Dedifferentiated amniotic fluid mesenchymal stem cell (primary cell): Measurements from ENCODE around the gene SHOC2.
A peak's percentile ranks its signal among the peaks of the same experiment; 100 is the strongest.

Experiments
- DNase-seq: peaks from one replicate; pipeline ENCODE4 v3.0.0-alpha.2; 2016; ENCODE audit errors: extremely low spot score

SHOC2 gene

DNA sequence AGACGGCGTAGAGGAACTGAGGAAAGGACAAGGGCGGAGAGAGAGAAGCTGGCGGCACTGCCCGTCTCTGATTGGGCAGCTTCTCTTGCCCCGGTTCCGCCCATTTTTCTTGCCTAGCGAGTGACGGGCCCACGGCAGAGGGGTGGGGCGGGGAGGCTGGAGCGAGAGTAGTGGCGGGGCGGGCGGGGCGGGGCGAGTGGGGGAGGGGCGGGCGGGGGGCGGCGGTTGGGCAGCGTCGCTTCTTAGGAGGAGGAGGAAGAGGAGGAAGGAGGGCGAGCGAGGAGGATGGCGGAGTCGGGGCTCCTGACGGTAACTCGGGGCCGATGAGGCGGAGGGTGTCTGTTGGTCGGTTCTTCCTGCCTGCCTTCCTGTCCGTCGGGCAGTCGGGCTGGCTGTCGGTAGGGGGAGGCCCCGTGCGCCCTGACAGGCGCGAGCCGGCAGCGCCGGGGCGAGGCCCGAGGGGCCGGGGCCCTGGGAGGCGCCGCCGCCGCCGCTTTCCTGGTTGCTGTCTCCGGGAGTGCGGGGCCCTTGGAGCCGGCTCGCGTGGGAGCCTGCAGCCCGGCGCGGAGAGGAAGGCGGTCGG is at the start of gene SHOC2:
SHOC2 (plus strand) TSS at position 256 of the 583 bp plus-strand sequence. CDS start 44,755 bp downstream, outside the sequence.
- DNase-seq: peak; percentile 28

DNA sequence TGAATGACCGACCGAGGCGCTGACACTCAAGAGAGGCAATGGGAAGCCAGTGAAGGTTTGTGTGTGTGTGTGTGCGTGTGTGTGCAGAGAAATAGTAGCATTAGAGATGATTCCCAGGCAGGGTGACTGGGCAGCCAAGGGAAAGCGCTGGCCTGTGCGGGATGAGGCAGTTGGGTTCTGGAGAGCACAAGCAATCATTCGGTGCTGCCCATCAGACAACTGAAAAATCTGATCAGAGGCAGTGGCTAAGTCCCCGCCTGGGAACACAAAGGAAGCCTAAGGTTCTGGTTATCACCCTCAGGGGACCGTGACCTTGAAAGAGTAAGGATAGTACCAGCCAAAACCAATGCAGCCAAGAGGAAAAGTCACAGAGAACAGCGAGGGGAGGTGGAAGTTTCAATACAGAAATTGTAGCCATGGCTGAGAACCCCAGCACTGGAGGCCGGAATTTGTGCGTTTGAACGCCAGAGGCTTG is 48.5 kb upstream of the SHOC2 start:
- DNase-seq: no peak

DNA sequence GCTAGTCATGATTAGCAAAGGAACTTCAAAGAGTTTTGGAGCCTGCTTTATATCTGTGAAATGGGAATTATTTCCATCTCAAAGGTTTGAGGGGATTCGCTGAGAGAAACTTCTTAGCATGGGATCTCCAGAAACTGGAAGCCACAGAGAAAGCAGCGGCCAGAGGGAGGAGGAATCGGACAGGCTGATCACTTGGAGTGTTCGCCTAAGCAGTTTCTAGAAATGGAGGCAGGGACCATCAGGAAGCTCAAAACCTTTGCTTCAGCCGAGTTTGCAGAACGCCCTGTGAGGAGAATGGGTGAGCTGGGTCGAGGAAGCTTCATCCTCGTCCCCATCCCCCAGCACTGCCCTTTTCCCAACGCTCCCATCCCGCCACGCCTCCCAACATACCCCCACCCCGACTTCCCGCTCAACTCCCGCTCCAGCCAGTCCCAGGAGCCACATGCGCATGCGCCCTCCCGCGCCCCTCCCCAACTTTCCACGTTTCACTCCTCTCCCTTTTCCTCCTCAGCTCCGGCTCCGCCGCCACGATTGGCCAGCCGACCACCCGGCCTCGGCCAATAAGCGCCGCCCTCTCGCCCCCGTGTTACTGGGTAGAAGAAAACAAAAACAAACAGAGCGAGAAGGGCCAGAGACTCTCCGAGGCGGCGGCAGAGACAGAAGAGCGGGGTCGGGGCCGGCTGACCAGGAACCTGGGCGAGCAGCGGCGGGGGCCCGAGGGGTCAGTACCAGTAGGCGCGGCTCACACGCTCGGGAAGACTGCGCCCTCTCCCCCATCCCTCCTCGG is 47.9 kb upstream of the SHOC2 start, which contains the start of gene PDCD4:
PDCD4 (plus strand) TSS at position 631 of the 787 bp plus-strand sequence. CDS start 4,100 bp downstream, outside the sequence.
- DNase-seq: peak; percentile 98

DNA sequence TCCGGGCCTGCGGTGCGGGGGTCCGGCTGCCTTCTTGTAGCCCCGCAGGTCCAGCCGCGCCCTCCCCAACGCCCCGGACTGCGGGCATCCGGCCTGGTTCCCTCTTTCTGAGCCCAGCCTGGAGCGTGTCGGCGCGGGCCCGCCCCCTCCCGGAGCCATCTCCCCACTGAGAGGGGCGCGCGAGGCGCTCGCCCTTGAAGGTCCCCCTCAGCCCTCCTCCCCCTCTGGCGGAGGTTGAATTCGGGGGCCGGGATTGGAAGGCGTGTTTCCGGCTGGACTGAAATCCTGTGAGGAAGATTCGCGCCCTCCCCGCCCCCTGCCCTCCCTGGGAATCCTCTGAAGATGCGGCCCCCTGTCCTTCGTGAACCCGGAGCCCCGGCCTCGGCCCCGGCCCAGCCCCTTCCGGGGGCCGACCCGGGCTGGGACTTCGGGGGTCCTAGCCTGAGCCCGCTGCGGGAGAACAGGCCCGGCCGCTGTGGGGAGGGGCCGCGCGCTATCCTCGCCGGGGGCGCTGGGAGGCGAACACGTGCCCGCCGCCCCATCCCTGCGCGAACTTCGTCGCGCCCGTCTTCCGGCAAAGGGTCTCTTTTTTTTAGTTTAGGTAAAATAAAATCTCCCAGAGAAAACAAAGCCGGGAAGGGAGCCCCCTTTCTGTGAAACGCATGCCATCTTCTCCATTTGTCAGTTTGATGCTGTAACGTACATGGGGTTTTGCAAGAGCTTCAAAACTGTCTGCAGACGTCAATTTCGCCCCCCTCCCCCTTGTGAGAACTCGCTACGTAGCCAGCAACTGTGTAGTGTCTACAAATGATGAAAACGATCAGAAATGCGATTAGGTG is 47.0 kb upstream of the SHOC2 start:
- DNase-seq: peak; percentile 71

DNA sequence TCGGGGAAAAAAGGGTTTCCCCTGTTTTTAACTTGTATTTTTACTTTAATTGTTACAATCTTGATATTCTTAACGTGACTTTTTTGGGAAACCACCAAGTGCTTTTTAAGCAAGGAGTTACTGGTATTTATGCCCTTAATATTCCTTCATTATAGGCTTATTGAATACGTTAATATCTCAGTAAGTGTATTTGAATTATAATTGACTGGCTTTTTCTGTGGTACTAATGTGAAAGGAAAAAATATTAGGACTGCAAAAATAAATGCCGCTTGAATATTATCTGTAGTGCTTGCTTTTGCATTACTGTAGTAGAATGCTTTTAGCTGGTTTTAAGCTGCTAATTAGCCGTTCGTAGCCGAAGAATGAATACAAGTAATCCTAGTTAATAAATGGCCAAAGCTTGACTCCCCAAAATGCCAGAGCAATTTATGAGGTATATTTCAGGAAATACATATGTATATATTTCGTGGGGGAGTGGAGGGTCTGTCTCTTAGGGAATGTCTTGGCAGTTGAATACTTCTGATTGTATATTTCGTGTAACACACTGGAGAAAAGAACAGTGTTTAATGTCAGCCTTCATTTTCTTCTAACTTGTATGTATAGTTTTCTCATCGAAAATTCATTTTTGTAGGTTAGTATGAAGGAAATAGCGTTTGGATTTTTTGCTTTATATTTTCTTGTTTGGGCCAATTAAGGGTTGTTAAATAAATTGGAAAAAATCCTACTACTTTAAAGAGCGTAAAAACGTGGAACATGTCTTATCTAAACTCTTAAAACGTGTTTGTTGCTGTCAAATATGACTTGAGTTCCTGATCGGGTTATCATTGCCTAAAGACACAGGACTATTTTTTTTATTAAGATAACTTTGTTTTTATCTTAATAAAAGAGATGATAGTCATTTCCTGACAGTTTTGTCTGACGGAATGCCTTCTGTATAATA is 46.1 kb upstream of the SHOC2 start:
- DNase-seq: no peak

DNA sequence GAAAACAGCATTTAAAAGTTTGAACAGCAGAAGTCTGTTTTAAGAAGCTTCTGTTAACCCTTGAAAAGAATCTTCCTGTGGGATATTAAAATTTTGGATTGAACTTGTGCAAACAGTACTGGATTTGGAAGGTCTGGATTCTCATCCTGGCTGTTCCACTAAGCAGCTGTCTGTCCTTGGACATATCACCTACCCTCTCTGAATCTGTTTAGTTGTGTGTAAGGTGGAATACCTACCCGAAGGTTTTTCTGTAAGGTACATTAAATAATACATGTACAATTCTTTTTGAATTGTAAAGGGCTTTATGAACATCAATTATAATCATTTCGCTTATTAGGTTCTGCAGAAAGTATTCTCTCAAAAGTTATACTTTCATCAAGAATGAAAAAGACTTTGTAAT is 45.5 kb upstream of the SHOC2 start:
- no peak for DNase-seq

DNA sequence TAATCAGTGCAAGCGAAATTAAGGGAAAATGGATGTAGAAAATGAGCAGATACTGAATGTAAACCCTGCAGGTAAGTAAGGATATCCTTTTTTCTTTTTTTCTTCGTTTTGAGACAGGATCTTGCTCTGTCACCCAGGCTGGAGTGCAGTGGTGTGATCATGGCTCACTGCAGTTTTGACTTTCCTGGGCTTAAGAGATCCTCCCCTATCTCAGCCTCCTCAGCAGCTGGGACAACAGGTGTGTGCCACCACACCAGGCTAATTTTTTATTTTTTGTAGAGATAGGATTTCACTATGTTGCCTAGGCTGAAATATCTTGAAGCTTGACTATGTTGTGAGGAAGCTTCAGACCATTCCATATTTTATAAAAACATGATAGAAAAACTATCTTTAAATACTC is 43.4 kb upstream of the SHOC2 start:
- DNase-seq: no peak

DNA sequence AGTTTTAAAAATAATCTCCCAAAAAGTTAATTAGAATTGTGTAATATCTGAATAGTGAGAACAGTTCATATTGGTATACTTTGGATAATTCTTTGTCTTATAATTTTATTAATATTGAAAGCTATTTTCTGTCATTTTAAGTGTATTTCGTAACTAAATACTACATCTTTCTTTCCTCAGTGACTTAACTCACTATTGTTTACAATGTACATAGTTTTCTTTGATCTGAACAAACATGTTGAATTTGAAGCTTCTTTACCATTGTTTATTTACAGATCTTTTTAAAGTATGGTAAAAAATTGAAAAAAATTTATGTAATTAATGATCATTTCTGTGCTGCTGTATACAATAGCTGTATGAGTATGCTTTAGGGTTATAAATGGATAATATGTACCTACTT is 42.6 kb upstream of the SHOC2 start:
- no peak for DNase-seq

DNA sequence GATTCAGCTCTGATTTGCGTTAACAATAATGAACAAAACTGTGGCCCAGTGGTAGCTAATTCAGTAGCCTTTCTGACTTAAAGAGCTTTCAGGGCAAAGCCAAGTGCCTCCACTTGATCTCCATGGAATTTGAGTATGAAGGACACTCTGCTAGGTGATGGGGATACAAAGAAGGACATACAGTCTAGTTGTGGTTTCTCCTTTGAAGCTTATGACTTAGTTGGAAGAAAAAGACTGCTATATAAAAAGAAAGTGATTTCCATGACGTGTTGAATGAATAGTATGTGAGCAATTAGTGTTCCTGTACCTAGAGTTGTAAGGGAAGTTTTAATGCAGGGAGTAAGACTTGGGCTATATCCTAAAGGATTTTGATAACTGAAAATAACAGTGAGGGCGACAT is 39.4 kb upstream of the SHOC2 start:
- no peak for DNase-seq

DNA sequence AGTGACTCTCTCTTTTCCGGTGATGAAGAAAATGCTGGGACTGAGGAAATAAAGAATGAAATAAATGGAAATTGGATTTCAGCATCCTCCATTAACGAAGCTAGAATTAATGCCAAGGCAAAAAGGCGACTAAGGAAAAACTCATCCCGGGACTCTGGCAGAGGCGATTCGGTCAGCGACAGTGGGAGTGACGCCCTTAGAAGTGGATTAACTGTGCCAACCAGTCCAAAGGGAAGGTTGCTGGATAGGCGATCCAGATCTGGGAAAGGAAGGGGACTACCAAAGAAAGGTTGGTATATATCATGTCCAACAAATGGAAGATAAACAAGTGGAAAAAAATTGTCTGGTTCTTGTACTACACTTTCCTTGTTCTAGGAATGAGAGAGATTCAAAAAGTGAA is 38.2 kb upstream of the SHOC2 start:
- no peak for DNase-seq

DNA sequence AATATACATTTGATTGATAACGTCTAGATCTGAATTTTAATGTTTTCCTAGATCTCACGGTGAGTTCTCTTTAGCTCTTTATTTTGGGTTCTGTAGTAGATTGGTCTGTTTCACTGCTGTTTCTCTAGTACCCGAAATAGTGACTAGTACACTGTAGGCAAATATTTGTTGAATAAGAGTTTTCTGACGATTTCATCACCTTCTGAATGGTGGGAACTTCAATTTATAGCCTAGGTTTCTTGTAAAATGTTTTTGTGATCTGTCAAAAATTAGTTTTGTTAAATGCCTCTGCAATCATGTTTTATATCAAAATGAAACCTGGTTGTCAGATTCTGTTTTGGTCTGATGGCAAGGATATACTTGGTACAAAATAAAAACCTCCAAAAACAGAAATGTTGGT is 37.5 kb upstream of the SHOC2 start:
- DNase-seq: no peak

DNA sequence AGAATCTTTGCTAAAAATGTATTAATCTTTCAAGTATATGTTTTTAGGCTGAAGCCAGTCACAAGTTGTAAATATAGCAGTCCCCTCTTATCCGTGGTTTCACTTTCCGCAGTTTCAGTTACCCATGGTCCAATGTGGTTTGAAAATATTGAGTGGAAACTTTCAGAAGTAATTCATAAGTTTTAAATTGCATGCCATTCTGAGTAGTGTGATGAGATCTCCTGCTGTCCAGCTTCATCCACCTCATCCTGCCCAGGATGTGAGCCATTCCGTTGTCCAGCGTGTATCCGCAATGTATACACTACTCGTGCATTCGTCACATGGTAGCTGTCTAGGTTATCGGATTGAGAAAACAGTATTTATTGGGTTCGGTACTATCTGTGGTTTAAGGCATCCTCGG is 35.5 kb upstream of the SHOC2 start:
- no peak for DNase-seq

DNA sequence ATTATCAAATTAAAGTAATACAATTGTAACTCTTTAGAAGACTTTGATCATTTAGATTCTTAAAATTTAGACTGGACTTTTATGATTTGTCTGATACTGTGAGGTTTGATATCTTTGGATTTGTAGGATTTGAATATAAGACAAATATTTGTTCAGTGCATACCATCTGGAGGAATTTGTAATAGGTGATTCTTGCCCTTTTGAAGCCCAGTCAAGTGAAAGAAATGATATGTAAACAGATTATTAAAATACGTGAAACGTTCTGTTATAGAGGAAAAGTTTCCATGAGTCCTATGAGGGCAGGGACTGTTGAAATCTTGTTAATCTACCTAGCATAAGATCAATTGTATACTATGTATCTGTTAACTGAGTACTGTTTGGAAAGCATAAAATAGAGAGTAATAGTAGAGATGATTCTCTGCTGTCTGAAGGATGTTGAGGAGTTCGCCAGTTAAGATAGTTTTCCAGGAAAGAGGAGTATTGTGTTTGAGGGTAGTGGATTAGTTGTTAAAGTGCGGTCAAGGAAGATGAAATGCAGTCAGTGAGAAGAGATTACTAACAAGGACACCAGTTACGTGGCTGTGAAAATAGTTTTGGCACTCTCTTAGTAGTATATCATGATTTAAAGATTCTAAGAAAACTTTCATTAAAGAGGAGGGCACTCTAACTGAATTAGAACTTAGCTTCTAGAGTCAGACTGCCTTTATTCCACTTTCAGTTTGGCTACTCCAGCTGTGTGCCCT is 33.3 kb upstream of the SHOC2 start:
- no peak for DNase-seq

DNA sequence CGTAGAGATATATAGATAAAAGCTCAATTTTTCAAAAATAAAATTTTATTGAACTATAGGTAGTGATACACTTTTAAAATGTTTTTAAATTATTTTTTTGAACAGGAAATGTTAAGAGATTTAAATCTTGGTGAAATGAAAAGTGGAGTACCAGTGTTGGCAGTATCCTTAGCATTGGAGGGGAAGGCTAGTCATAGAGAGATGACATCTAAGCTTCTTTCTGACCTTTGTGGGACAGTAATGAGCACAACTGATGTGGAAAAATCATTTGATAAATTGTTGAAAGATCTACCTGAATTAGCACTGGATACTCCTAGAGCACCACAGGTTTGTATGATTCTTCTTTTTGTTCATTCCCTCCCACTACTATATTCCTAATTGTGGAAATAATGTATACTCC is 31.8 kb upstream of the SHOC2 start:
- DNase-seq: no peak

DNA sequence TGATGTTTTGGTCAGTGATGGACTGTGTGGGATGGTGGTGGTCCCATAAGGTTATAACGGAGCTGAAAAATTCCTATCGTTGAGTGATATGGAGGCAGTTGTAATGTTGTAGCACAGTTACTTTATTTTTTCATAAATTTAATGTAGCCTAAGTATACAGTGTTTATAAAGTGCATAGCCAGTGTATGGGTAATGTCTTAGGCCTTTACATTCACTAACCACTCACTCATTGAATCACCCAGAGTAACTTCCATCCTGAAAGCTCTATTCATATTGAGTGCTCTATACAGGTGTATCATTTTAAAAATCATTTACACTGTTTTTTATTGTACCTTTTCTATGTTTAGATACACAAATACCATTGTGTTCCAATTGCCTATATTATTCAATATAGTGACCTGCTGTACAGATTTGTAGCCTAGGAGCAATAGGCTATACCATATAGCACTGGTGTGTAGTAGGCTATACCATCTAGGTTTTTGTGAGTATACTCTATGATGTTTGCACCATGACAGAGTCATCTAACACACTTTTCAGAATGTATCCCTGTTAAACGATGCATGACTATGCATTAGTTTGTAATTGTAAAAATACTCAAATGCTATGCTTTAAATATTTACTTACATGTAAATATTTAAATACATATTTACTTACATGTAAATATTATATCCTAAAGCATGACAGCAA is 26.7 kb upstream of the SHOC2 start:
- no peak for DNase-seq

DNA sequence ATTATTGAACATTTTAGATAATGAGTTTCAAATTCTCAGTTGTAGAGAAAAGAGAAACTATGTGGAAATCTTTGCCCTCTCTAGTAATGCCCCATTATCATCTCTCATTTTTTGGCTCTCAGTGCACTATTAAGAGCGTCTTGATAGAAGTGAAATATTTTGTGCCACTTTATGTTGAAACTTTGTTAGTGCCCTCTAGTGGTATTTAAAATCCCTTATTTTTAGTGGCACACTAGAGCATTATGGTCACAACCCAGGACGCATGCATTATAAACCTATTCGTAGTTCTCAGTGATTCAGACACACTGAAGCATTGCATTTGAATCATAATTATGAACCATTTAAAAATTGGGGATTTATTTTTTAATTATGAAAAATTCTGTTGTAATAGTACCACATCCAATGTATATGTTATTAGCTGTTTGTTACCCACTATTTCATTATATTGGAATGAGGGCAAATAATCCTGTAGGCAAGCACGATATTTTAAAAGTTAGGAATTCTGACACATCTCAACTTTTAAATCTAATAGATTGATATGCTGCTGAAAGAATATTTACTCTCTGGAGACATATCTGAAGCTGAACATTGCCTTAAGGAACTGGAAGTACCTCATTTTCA is 25.7 kb upstream of the SHOC2 start:
- DNase-seq: peak; percentile 43

DNA sequence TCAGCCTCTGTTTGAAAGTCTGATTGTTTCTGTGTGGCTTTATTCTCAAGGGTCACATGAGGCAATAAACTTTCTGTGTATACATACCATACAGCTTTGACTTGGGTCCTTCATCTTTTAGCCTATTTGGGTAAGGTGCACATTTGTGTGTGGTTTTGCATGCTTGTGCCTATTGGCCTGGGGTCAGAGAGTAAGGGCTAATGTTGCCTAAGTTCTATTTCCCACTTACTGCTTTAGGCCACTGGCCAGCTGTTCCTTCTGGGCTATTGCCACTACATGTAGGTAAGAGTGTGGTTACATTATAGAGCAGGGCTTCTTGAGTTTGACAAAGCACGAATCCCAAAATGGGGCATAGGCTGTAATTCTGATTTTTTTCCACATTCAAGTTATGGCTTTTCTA is 22.2 kb upstream of the SHOC2 start:
- no peak for DNase-seq

DNA sequence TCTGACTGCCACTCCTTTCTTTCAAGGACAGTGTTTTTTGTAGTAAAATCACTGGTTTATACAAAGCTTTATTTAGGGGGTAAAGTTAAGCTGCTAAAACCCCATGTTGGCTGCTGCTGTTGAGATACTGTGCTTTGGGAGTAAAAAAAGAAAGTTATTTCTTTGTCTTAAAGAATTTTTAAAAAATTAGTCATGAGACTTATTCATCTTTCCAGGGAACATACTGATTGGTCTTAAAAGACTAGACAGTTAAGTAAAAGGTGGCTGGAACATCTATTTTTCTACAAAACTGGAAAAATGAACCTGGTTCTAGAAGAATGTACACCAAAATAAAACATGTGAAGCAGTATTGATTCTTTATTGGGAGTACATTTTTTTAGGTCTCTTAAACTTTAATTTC is 21.0 kb upstream of the SHOC2 start:
- DNase-seq: no peak

DNA sequence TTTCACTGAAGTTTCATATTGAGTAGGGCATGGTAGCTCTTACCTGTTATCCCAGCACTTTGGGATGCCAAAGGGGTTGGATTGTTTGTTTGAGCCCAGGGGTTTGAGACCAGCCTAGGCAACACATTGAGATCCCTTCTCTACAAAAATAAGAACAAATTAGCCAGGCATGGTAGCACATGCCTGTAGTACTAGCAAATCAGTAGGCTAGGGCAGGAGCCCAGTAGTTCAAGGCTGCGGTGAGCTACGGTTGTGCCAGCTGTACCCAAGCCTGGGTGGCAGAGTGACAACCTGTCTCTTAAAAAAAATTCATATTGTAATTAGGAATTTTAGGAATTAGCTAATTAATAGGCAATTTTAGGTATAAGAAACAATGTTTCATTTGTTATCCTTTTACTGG is 18.4 kb upstream of the SHOC2 start:
- no peak for DNase-seq
